DMS153 treated with DMSO at 0.1 percent for 48 hours (cell line): Measurements from ENCODE around the gene IL19.
"Not testable (repeated sequence)": the region's sequence is repeated elsewhere in the genome, so short reads cannot be mapped to it uniquely, and the experiment has no call there.

Experiments
- DNase-seq: peaks from one replicate; lab custom pipeline; 2025; ENCODE audit not compliant: unreplicated experiment; lab: John Stamatoyannopoulos, UW

Gene IL19

DNA sequence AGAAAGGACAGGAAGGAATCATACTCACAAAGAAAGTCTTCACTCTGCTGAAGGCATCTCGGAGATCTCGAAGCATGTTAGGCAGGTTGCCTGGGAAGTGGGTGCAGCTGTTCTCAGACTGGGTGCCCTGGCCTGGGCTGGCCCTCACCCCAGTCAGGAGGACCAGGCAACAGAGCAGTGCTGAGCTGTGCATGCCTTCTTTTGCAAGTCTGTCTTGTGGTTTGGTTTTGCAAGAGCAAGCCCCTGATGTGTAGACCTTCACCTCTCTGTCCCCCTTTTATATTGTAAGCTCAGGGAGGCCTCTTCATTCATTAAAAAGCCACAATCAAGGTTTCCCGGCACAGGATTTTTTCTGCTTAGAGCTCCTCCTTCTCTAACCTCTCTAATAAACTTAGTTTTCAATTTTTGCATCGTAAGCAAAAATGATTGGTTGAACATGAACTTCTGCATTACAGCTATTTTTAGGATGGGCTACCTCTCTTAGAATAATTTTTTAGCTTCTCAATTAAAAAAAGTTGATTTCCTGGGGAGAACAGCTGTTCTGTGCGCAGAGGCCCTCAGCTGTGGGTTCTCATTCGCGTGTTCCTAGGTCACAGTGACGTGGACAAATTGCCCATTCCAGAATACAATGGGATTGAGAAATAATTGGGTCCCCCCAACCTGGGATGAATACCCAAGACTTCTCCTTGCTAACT lies 1.8 kb downstream of the IL19 start, which contains the start of gene IL10:
Gene IL10 (minus strand): TSS at position 252 of the 695 bp plus-strand sequence. CDS start 59 bp downstream, at position 193.
- DNase-seq, result no peak

- no peak for DNase-seq
These were observed 3.5 kb downstream of the IL19 start for GRCh38 chr1:206774093-206774492.

GRCh38 chr1:206776229-206776628 lies 5.7 kb downstream of the IL19 start:
- DNase-seq, result no peak

GRCh38 chr1:206778031-206778430 lies 7.5 kb downstream of the IL19 start:
- no peak for DNase-seq

DNA sequence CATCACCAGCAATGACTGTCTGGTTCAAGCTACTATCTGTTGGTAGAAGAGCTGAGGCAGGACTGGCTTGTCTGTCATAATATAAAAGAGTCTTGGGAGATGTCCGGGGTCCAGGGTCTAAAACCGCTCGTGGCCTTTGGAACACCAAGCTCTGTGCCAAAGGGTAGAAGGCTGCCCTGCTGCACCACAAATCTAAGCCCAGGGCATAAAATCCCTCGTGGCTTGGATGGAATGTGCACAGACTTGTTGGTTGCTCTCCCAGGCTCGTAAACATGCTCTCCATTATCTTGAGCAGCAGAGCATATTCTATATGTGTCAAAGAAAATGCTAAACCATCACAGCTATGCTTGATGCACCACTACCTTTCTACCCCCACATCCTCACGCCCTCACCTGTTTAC lies 8.3 kb downstream of the IL19 start:
- DNase-seq, result not testable (repeated sequence)

- DNase-seq, result no peak
These were observed 9.1 kb downstream of the IL19 start for GRCh38 chr1:206779638-206780037.

DNA sequence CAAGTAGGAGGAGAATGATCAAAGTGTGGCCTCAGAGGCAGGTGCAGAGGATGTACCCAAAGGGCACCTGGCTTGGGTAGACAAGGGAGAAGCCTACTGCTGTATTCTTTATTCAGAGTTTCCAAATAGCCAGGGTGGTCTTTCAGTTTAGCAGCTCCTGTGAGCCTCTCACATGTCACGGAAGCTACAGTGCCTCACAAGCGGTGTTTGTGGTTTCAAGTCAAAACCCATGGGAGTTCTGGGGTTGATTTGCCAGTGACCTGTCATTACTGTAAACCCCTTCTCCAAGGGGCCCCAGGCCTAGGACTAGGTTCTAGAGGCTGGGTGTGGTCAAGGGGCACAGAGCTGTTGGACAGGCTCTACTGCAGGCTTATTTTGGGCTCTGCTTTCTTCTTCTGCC lies 11.9 kb downstream of the IL19 start:
- no peak for DNase-seq

GRCh38 chr1:206783506-206783905 lies 12.9 kb downstream of the IL19 start:
- no peak for DNase-seq

DNA sequence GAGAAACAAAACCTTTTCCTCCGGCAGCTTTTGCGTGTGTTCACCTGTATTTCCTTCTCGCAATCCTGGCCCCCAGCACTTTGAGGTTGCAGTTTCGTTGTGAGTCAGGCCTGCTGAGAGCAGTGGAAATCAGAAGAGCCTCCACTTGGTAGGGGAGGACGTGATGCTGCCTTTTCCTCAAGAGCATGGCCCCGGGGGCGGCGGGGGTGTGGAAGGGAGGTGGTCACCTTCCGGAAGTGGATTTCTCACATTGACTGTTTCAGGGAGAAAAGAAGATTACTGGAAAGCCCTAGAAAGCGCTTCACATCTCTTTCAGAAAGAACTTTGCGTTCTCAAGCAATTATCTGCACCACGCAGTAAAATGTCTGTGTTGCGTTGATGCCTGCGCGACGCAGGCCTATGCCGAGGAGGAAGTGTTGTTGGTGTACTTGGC lies 13.9 kb downstream of the IL19 start:
- DNase-seq, result no peak

GRCh38 chr1:206785182-206785765 lies 14.7 kb downstream of the IL19 start:
- no peak for DNase-seq

- no peak for DNase-seq
These were observed 15.8 kb downstream of the IL19 start for GRCh38 chr1:206786212-206786886.

DNA sequence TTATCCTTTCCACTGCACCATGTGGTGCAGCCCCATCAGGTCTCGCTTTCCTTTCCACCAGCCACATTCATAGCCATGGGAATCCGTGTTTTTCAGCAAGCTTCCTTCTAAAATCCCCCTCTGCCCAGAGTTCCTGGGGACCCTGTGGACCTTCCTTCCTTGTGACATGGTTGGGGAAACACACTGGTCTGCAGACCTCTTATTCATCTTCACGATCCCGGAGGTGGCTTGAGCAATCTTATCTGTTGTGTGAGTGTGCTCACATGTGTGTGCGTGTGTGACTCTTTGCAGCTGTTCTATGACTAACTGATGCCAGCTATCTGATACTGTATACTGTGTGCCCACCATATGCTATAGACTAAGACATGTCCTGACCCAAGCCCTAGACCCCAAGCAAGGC lies 17.3 kb downstream of the IL19 start:
- DNase-seq, result no peak

DNA sequence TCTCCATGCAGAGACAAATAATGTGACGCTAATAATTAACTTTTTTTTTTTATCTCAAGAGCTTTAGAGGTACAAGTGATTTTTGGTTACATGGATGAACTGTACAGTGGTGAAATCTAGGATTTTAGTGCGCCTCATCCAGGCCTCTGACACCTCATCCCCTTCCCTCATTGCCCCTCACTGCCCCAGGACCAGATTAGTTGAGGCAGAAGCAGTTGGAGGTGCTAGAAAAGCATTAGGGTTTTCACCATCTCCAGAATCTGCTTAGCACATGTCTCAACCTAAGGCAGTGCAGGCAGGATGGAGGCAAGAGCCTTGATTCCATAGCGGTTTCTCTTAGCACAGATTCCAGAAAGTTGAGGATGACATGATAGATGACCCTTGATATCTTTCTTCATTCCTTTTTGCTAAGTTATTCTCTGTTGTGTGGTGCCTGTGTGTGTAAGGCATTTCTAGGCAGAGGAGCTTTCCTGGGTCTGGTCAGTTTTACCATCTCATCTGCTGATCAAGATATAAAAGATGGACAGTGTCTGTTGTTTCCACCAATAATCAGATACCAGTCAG lies 18.0 kb downstream of the IL19 start:
- no peak for DNase-seq

DNA sequence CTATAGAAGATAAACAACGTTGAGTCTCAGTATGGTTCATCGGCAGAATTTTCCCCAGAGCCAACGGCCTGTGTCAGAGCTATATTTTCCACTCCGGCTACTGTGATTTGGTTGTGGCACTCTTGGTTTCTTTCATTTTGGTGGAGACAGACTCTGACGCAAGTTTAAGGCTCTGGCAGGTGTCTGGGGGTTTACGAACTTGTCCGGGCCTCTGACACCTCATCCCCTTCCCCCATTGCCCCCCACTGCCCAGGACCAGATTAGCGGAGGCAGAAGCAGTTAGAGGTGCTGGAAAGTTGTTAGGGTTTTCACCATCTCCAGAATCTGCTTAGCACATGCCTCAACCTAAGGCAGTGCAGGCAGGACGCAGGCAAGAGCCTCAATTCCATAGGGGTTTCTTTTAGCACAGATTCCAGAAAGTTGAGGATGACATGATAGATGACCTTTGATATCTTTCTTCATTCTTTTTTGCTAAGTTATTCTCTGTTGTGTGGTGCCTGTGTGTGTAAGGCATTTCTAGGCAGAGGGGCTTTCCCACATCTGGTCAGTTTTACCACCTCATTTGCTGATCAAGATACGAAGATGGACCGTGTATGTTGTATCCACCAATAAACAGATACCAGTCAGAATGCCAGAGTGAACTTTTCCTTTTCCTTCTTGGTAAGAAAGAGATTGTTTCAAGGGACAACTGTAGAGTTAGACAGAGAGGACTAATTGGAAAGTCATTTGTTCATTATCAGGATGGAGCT lies 20.1 kb downstream of the IL19 start:
- no peak for DNase-seq

DNA sequence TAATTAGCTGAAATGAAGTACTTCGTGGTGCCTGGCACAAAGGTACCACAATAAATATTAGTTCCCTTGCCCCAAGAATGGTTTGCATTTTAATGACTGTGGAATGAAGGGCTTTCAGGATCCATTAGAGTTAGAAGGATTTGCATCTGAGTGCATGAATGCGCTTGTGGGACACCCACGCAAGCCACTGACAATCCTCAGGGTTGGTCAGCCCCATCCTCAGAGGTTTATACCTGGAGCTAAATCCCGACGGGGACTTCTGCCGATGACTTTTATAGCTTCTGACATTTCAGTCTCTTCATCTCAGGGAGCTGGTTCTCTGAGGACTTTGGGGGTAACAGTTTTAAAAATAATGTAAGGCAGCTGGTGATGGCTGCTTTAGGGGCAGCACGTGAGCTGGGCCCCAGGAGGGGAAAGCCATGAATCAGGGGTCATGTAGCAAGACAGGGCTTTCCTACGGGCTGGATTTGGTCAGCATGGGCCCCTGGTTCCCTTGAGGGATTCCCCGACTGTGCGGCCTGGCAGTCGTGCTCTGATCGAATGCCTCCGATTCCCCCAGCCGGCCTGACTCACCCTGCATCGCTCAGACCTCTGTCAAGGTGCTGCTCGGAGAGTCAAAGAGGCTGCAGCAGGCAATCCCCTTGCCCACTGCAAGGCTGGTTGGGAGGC lies 22.5 kb downstream of the IL19 start:
- no peak for DNase-seq

GRCh38 chr1:206793620-206794019 lies 23.0 kb downstream of the IL19 start:
- no peak for DNase-seq

DNA sequence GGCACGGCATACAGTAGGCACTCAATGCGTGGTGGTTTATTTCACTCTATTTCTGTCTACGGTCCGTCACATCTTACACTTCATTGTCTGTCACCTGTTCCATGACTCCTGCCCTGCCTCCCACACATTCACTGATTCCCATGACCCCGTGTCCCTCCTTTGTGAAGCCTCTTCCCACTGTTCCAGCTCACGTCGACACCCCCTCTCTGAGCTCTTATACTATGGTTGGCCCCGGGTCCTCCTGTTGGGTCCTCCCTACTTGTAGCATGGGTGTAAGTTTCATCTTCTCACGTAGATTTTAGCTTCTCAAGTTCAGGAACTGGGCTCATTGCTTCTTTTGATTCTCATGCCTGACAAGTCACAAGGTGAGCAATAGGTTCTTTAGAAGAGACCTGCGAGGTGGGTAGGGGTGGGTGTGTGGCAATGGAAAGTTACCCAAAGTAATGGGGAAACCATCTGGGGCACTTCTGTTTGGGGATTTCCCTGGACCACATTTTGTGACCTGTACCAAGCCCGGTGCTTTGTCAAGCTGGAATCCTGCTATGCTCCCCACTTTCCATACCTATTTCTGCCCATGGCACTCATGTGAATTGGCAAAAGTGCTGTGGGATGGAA lies 23.8 kb downstream of the IL19 start:
- DNase-seq, result no peak

- no peak for DNase-seq
These were observed 25.5 kb downstream of the IL19 start for GRCh38 chr1:206796116-206796515.

DNA sequence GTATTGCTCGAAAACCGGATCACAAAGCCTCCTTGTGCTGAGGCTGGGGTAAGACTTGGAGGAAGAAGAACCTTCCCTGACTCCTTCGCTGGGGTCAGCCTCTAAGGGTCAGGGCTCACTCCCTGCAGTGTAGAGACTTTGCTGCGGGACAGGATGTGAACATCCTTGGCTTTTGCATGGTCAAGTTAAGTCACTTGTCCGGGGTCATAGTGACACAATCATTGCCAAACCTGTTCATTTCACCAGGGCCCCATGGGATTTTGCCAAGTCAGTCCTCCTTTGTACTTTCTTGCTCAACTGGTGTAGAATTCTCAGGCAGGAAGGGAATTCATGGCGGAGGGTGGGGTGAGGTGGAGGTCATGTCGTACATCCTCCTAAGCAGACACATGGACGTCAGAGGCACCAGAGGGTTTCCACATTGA lies 26.4 kb downstream of the IL19 start:
- DNase-seq, result no peak
